K562 (cell line): ENCODE measurements around the gene MYMK. TPM values are rescaled to one million over a fixed set of nuclear protein-coding genes. Genes with fewer than 3 reads are reported as not detected.
A peak's percentile ranks its signal among the peaks of the same experiment; 100 is the strongest.

Source experiments
- ATAC-seq: fragments of 200-7000 bp; cut with Tn5 transposase; 3 replicates; pipeline ENCODE4 v1.9.1; 2020; ENCODE audit warnings: moderate library complexity
- BruUV-seq: library from RNA; stranded (reverse); fragments of 400-500 nt; replicated peaks from 2 replicates; lab custom pipeline; 2021; lab: Mats Ljungman, UMichigan
- CTCF ChIA-PET: fragments of 300-600 bp; formaldehyde crosslinking; extraction: SDS; loops from one replicate; lab custom pipeline; 2021; ENCODE audit warnings: low intra/inter-chr PET ratio; lab: Yijun Ruan, JAX
- POLR2A ChIA-PET: fragments of 300-600, 350-650 bp; sonication (Branson Sonifier 250); formaldehyde crosslinking; extraction: SDS; loops from one replicate; lab custom pipeline; 2021; ENCODE audit warnings: antibody characterized with exemption, inconsistent platforms; lab: Yijun Ruan, JAX
- DNase-seq, 4 experiments: peaks; one replicate each; pipeline versions ENCODE4 v3.0.0 to v3.0.0-alpha.2; 2011 to 2018; ENCODE audit warnings: low spot score in 3 of 4, mixed read lengths in 3 of 4; ENCODE audit errors: extremely low read depth in 1 of 4
- FAIRE-seq: peaks from 2 replicates; lab custom pipeline; 2011; peaks lifted over from hg19 to GRCh38; lab: Jason Lieb, UNC
- H2AFZ ChIP-seq: 2 replicates; pipeline ENCODE4 v1.6.0; 2011; ENCODE audit warnings: low read depth, low read length, control low read depth, inconsistent platforms
- H3K27ac ChIP-seq: fragments of 200-600 bp; 3 replicates; pipeline ENCODE4 v1.8.0; 2011; ENCODE audit warnings: low read depth, mild to moderate bottlenecking, control low read depth, inconsistent platforms, low read length, moderate library complexity, mixed read lengths; ENCODE audit errors: extremely low read depth
- H3K27me3 ChIP-seq, 2 experiments: fragments of 300-600 bp in 1 of 2; 2 replicates in 1 of 2; 3 replicates in 1 of 2; pipeline versions ENCODE4 v1.6.0 to v1.8.0; 2011; ENCODE audit warnings: inconsistent platforms in 2 of 2, low read length in 2 of 2, mild to moderate bottlenecking in 1 of 2, mixed read lengths in 1 of 2, moderate library complexity in 1 of 2; ENCODE audit not compliant: control insufficient read depth in 2 of 2, insufficient read depth in 2 of 2
- H3K36me3 ChIP-seq: fragments of 300-600 bp; 3 replicates; pipeline ENCODE4 v1.8.0; 2011; ENCODE audit warnings: mild to moderate bottlenecking, low read length, inconsistent platforms; ENCODE audit not compliant: control insufficient read depth, insufficient read depth
- H3K4me1 ChIP-seq, 2 experiments: fragments of 200-600 bp in 1 of 2; replicated peaks in 1 of 2; 2 replicates in 1 of 2; 3 replicates in 1 of 2; pipeline versions ENCODE4 v1.5.1 to v1.8.0; 2011; ENCODE audit warnings: inconsistent platforms in 2 of 2, low read length in 2 of 2, mild to moderate bottlenecking in 1 of 2, mixed read lengths in 1 of 2, moderate library complexity in 1 of 2; ENCODE audit not compliant: control insufficient read depth in 2 of 2, insufficient read depth in 2 of 2
- H3K4me2 ChIP-seq: 2 replicates; pipeline ENCODE4 v1.6.1; 2011; ENCODE audit warnings: low read length, control low read depth, inconsistent platforms, mixed read lengths; ENCODE audit not compliant: insufficient read depth
- H3K4me3 ChIP-seq: fragments of 200-600 bp; sonication (generic), shearing (Covaris generic); 2 replicates; pipeline ENCODE4 v1.5.1; 2016; ENCODE audit warnings: control low read depth, inconsistent platforms
- H3K79me2 ChIP-seq: fragments of 200-600 bp; 3 replicates; pipeline ENCODE4 v1.8.0; 2011; ENCODE audit warnings: low read length, inconsistent platforms; ENCODE audit not compliant: control insufficient read depth, insufficient read depth
- H3K9ac ChIP-seq, 2 experiments: 2 replicates each; pipeline versions ENCODE4 v1.6.0 to v1.6.1; 2011; ENCODE audit warnings: low read depth in 2 of 2, low read length in 2 of 2, control low read depth in 1 of 2, inconsistent platforms in 1 of 2, mild to moderate bottlenecking in 1 of 2, mixed read lengths in 1 of 2; ENCODE audit not compliant: insufficient read depth in 1 of 2
- H3K9me1 ChIP-seq: one replicate; pipeline ENCODE4 v1.6.0; 2011; ENCODE audit warnings: inconsistent platforms, mild to moderate bottlenecking, low read length, moderate library complexity; ENCODE audit not compliant: control insufficient read depth, insufficient read depth
- H3K9me3 ChIP-seq: replicated peaks from 2 replicates; pipeline ENCODE4 v1.5.1; 2011; ENCODE audit warnings: low read depth, low read length, inconsistent platforms; ENCODE audit not compliant: control insufficient read depth, insufficient read depth
- H4K20me1 ChIP-seq: replicated peaks from 2 replicates; pipeline ENCODE4 v1.6.1; 2011; ENCODE audit warnings: low read length, inconsistent platforms, mixed read lengths; ENCODE audit not compliant: control insufficient read depth, insufficient read depth
- BACH1 ChIP-seq: fragments of 200-800 bp; sonication (Bioruptor generic); IDR thresholded peaks from 2 replicates; pipeline ENCODE4 v1.6.1; 2016; ENCODE audit warnings: missing genetic modification characterization, missing compliant biosample characterization
- BDP1 ChIP-seq: IDR thresholded peaks from 3 replicates; pipeline ENCODE4 v1.6.1; 2011; ENCODE audit not compliant: insufficient read length, insufficient read depth
- BRD9 ChIP-seq: fragments of 450-650 bp; IDR thresholded peaks from 2 replicates; pipeline ENCODE4 v1.6.1; 2018; ENCODE audit warnings: low read depth; ENCODE audit not compliant: partially characterized antibody
- CCNT2 ChIP-seq: IDR thresholded peaks from 2 replicates; pipeline ENCODE4 v1.6.1; 2011; ENCODE audit warnings: borderline replicate concordance, low read depth, mild to moderate bottlenecking, moderate library complexity, mixed read lengths, low read length; ENCODE audit not compliant: insufficient read length; ENCODE audit errors: extremely low read depth
- DLX4 ChIP-seq: fragments of 250-450 bp; sonication (Bioruptor Pico); IDR thresholded peaks from 2 replicates; pipeline ENCODE4 v1.6.1; 2021; ENCODE audit warnings: mild to moderate bottlenecking
- HMG20B ChIP-seq: fragments of 250-450 bp; sonication (Bioruptor Pico); IDR thresholded peaks from 2 replicates; pipeline ENCODE4 v1.5.0; 2021; ENCODE audit warnings: mild to moderate bottlenecking
- MTA1 ChIP-seq: fragments of 450-650 bp; IDR thresholded peaks from 2 replicates; pipeline ENCODE4 v1.6.1; 2017; ENCODE audit warnings: borderline replicate concordance
- PTRF ChIP-seq: fragments of 450-650 bp; IDR thresholded peaks from 2 replicates; pipeline ENCODE4 v1.6.1; 2016; ENCODE audit warnings: mild to moderate bottlenecking, missing genetic modification characterization, missing compliant biosample characterization
- SRF ChIP-seq, 2 experiments: fragments of 250-450, 450-650 bp in 1 of 2; sonication (Bioruptor Pico) in 1 of 2; sonication (generic) in 1 of 2; formaldehyde crosslinking; IDR thresholded peaks; 2 replicates each; pipeline versions ENCODE4 v1.5.0 to v1.5.1; 2020 to 2022; ENCODE audit warnings: mild to moderate bottlenecking in 1 of 2, missing genetic modification reagents in 1 of 2
- ZFP36 ChIP-seq: fragments of 150-350 bp; IDR thresholded peaks from 2 replicates; pipeline ENCODE4 v1.6.1; 2018; ENCODE audit warnings: low read length, low read depth; ENCODE audit not compliant: partially characterized antibody
- ZKSCAN1 ChIP-seq: fragments of 150-350 bp; IDR thresholded peaks from 2 replicates; pipeline ENCODE4 v1.6.1; 2016; ENCODE audit warnings: low read depth, low read length
- WGBS: fragments of 100-300 bp; shearing (Covaris generic); methylation state at CpG from one replicate; pipeline ENCODE4 v1.1.6; 2016; ENCODE audit warnings: low coverage, mixed read lengths; ENCODE audit not compliant: insufficient coverage; ENCODE audit errors: missing lambda C conversion rate; 5-methylcytosine and 5-hydroxymethylcytosine counted together
- in situ Hi-C: fragments of 300-500 bp; cut with MboI; formaldehyde crosslinking; loops from 4 replicates; pipeline ENCODE4 v1.15.0; 2018; ENCODE audit warnings: inconsistent platforms, mixed read lengths
- intact Hi-C: fragments of 100-400 bp; cut with micrococcal nuclease; formaldehyde crosslinking; loops from 2 replicates; pipeline ENCODE4 v1.14.2; 2022
- polyA plus RNA-seq, 8 experiments: library from polyadenylated mRNA; depleted of rRNA in 4 of 8; stranded (reverse) in 5 of 8; unstranded in 3 of 8; fragments of >200 nt; fragmentation: Nextera tagmentation in 2 of 8; fragmentation: Illumina TruSeq in 1 of 8; extraction: Ambion mirVana in 2 of 8; extraction: Trizol in 1 of 8; gene quantifications; 2 replicates each; pipeline versions ENCODE4 v1.2.1 to v1.2.3, GENCODE V29; 2011 to 2014; ENCODE audit warnings: inconsistent platforms in 1 of 8, missing spikeins in 1 of 8
- total RNA-seq, 7 experiments: library from RNA; depleted of rRNA in 6 of 7; stranded (reverse); fragments of >200 nt in 6 of 7; fragmentation: Illumina TruSeq in 2 of 7; extraction: Trizol in 2 of 7; gene quantifications; 2 replicates each; pipeline versions ENCODE4 v1.2.1 to v1.2.3, GENCODE V29; 2011 to 2021; ENCODE audit warnings: low replicate concordance in 1 of 7
- TF ChIP-seq, protein P1 (sequence below): fragments of 250-450 bp; sonication (Bioruptor Pico); IDR thresholded peaks from 2 replicates; pipeline ENCODE4 v1.5.0; 2020; ENCODE audit warnings: mild to moderate bottlenecking, borderline replicate concordance

The MYMK gene
- total and polyA plus RNA-seq, 9 of the 15 experiments (the other 6 are each of a cell fraction or from before 2014, with no cell fraction given), result not detected

GRCh38 chr9:133508046-133508445, 16.7 kb downstream of the MYMK start:
- BruUV-seq, result no TSS peak
- no peak for FAIRE-seq
- intact Hi-C loops (no loop called here), in situ Hi-C loops (no loop called here)
- Histone ChIP-seq H3K9me1 (no peaks in the 10 kb centered on the region), H4K20me1 (peaks cover 4% of the 10 kb centered on the region; the same call in 1 of the 2 replicates), H3K4me3 (no peak overlapping the region), H3K27me3 (peaks cover 3 to 24% of the 10 kb centered on the region in 2 experiments; a peak in 3 of 5 replicates), H3K9ac (no peak overlapping the region), H3K36me3 (no peaks in the 10 kb centered on the region; the same call in 2 of the 3 replicates), H3K4me2 (no peak overlapping the region), H3K27ac (no peak overlapping the region), H3K9me3 (peaks cover 7% of the 10 kb centered on the region; the same call in 1 of the 2 replicates), H3K79me2 (no peaks in the 10 kb centered on the region)
- WGBS, result 11% methylated on average over 8 of the region's 8 CpGs
- no peak for ATAC-seq
- POLR2A ChIA-PET, result no interaction called here
- no peak for DNase-seq
- CTCF ChIA-PET, result no interaction called here
- TF ChIP-seq ZFP36 (peak; percentile 46), BDP1 (no peak)
- TF ChIP-seq, all 486 proteins: peak for 1
- Histone ChIP-seq H2AFZ (no peak overlapping the region), H3K4me1 (peaks cover 21 to 33% of the 10 kb centered on the region in 2 experiments)

DNA sequence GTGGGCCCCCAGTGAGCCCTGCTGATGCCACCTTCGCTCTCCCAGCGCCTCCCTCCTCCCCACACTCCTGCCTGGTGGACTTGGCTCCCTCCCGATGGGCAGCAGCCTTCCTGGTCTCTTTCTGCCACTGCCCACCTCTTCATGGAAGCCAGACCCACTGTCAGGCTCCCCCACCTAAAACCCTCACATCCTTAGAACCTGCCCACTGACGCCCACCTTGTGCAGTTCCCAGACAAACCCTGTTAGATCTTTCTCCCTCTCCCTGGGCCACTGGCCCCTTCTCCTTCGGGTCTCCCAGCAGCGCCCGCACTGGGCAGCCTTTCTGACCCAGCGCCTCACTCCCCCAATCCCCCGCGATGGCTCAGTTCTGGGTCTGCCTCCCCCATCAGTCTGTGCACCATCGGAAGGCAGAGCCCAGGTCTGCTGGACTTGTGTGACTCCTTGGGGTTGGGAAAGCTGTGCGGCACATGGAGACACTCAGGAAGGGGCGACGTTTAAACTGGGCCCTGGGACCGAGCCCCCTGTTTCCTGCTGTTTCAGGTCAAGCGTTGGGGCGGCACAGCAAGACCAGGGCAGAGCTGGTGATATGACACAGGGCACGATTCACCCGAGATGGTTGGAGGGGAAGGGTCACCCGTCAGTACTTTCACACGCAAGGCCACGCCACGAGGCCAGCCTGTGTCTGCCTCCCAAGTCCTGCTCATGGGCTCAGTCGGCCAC, 17.4 kb downstream of the MYMK start:
- H3K79me2 ChIP-seq, result no peaks in the 10 kb centered on the region
- TF ChIP-seq ZKSCAN1 (no peak), DLX4 (CRISPR knock-in tag) (no peak), PTRF (tag) (no peak), BRD9 (no peak), MTA1 (no peak), SRF (CRISPR knock-in tag; IDR thresholded peaks at IDR 0.05) (no peak), HMG20B (CRISPR knock-in tag) (no peak), BACH1 (no peak), CCNT2 (no peak)
- TF ChIP-seq, protein P1, sequence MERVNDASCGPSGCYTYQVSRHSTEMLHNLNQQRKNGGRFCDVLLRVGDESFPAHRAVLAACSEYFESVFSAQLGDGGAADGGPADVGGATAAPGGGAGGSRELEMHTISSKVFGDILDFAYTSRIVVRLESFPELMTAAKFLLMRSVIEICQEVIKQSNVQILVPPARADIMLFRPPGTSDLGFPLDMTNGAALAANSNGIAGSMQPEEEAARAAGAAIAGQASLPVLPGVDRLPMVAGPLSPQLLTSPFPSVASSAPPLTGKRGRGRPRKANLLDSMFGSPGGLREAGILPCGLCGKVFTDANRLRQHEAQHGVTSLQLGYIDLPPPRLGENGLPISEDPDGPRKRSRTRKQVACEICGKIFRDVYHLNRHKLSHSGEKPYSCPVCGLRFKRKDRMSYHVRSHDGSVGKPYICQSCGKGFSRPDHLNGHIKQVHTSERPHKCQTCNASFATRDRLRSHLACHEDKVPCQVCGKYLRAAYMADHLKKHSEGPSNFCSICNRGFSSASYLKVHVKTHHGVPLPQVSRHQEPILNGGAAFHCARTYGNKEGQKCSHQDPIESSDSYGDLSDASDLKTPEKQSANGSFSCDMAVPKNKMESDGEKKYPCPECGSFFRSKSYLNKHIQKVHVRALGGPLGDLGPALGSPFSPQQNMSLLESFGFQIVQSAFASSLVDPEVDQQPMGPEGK (CRISPR knock-in tag), result no peak

More for the DNA sequence above, 17.4 kb downstream of the MYMK start:
- Histone ChIP-seq H3K4me3 (no peak overlapping the region), H3K36me3 (no peaks in the 10 kb centered on the region; the same call in 2 of the 3 replicates), H3K9me3 (peaks cover 5% of the 10 kb centered on the region; the same call in 1 of the 2 replicates), H3K27me3 (peaks cover 3 to 21% of the 10 kb centered on the region in 2 experiments; a peak in 3 of 5 replicates), H3K4me1 (peaks cover 21 to 30% of the 10 kb centered on the region in 2 experiments), H2AFZ (no peak overlapping the region), H3K4me2 (no peak overlapping the region), H3K27ac (no peak overlapping the region), H3K9me1 (no peaks in the 10 kb centered on the region), H3K9ac (0 out of 4 replicates have a peak overlapping the region, but pooled peaks of 1 of the 2 experiments have one; percentile 21), H4K20me1 (peaks cover 4% of the 10 kb centered on the region; the same call in 1 of the 2 replicates)
- FAIRE-seq (no peak), DNase-seq (no peak), ATAC-seq (no peak)
- intact Hi-C loops, result no loop called here
- in situ Hi-C loops, result no loop called here
- ChIA-PET CTCF (no interaction called here), POLR2A (interaction anchor here (0.5 to 0.6 kb wide), 2 partner anchors 22 to 32 kb away, joined by 3 to 5 read pairs; no protein-coding TSS in a partner anchor)
- 51% methylated on average over 23 of the region's 24 CpGs for WGBS
- no TSS peak for BruUV-seq
